CD4-positive, alpha-beta memory T cell (primary cell): ENCODE data around the gene COQ7. TPM values are rescaled to one million over a fixed set of nuclear protein-coding genes. Genes with fewer than 3 reads are reported as not detected.

ENCODE experiments used
- CTCF ChIA-PET: fragments of 350-600 bp; sonication (Branson Sonifier 250); formaldehyde crosslinking; loops from one replicate; lab custom pipeline; 2021; ENCODE audit warnings: inconsistent platforms; ENCODE audit not compliant: partially characterized antibody; lab: Charles Lee
- POLR2A ChIA-PET: fragments of 350-600 bp; sonication (Branson Sonifier 250); formaldehyde crosslinking; loops from one replicate; lab custom pipeline; 2021; ENCODE audit not compliant: partially characterized antibody; lab: Charles Lee
- DNase-seq, 5 donors: peaks; one replicate each; pipeline versions ENCODE4 v3.0.0 to v3.0.0-alpha.2; 2020 to 2022; ENCODE audit warnings: mixed read lengths in 1 of 5
- H3K27ac ChIP-seq: one replicate; pipeline ENCODE4 v1.7.0; 2013; ENCODE audit warnings: low read depth, low read length
- H3K27me3 ChIP-seq: 2 replicates; pipeline ENCODE4 v1.7.0; 2013; ENCODE audit warnings: mild to moderate bottlenecking, low read length, moderate library complexity; ENCODE audit not compliant: insufficient read depth
- H3K36me3 ChIP-seq: 2 replicates; pipeline ENCODE4 v1.7.0; 2013; ENCODE audit warnings: mild to moderate bottlenecking, low read length, moderate library complexity; ENCODE audit not compliant: insufficient read depth
- H3K4me1 ChIP-seq: 2 replicates; pipeline ENCODE4 v1.7.0; 2013; ENCODE audit warnings: mild to moderate bottlenecking, low read length, moderate library complexity; ENCODE audit not compliant: insufficient read depth
- H3K4me3 ChIP-seq, 2 donors: one replicate each; pipeline ENCODE4 v1.7.0; 2013; ENCODE audit warnings: low read length in 2 of 2, mild to moderate bottlenecking in 1 of 2
- H3K9me3 ChIP-seq, 2 donors: one replicate each; pipeline ENCODE4 v1.7.0; 2013; ENCODE audit warnings: low read length in 2 of 2, control low read depth in 1 of 2; ENCODE audit not compliant: control insufficient read depth in 1 of 2
- H3K27ac Mint-ChIP-seq, 7 donors: one replicate each; pipeline ENCODE4 v1.8.0; 2020 to 2021; ENCODE audit warnings: mixed read lengths in 7 of 7, mild to moderate bottlenecking in 6 of 7, inconsistent platforms in 3 of 7, moderate library complexity in 3 of 7
- H3K27me3 Mint-ChIP-seq, 2 donors: one replicate each; pipeline ENCODE4 v1.8.0; 2020 to 2021; ENCODE audit warnings: mixed read lengths in 2 of 2
- H3K36me3 Mint-ChIP-seq, 2 donors: one replicate each; pipeline ENCODE4 v1.8.0; 2020 to 2021; ENCODE audit warnings: mixed read lengths in 2 of 2, inconsistent platforms in 1 of 2, mild to moderate bottlenecking in 1 of 2
- H3K4me1 Mint-ChIP-seq, 4 donors: one replicate each; pipeline ENCODE4 v1.8.0; 2020 to 2021; ENCODE audit warnings: mixed read lengths in 4 of 4, mild to moderate bottlenecking in 1 of 4
- H3K4me3 Mint-ChIP-seq, 8 donors: one replicate each; pipeline ENCODE4 v1.8.0; 2020 to 2021; ENCODE audit warnings: mixed read lengths in 8 of 8, mild to moderate bottlenecking in 7 of 8, moderate library complexity in 6 of 8, inconsistent platforms in 3 of 8
- H3K9me3 Mint-ChIP-seq, 8 donors: one replicate each; pipeline ENCODE4 v1.8.0; 2020 to 2021; ENCODE audit warnings: mixed read lengths in 8 of 8, mild to moderate bottlenecking in 5 of 8, inconsistent platforms in 3 of 8, moderate library complexity in 1 of 8
- intact Hi-C: fragments of 100-400 bp; cut with micrococcal nuclease; formaldehyde crosslinking; loops from one replicate; pipeline ENCODE4 v1.15.1; 2023
- polyA plus RNA-seq, 2 donors: library from polyadenylated mRNA; unstranded; fragments of 300-500 nt; fragmentation: Illumina TruSeq; gene quantifications; one replicate each; pipeline ENCODE4 v1.2.3, GENCODE V29; 2021
- total RNA-seq, 2 experiments: library from RNA; stranded (reverse); gene quantifications; one replicate each; pipeline ENCODE4 v1.2.3, GENCODE V29; 2021

COQ7 gene
- total RNA-seq (10 to 100 TPM; 16.2 to 19.2 TPM), polyA plus RNA-seq (10 to 100 TPM; 12.8 to 17.8 TPM)

DNA sequence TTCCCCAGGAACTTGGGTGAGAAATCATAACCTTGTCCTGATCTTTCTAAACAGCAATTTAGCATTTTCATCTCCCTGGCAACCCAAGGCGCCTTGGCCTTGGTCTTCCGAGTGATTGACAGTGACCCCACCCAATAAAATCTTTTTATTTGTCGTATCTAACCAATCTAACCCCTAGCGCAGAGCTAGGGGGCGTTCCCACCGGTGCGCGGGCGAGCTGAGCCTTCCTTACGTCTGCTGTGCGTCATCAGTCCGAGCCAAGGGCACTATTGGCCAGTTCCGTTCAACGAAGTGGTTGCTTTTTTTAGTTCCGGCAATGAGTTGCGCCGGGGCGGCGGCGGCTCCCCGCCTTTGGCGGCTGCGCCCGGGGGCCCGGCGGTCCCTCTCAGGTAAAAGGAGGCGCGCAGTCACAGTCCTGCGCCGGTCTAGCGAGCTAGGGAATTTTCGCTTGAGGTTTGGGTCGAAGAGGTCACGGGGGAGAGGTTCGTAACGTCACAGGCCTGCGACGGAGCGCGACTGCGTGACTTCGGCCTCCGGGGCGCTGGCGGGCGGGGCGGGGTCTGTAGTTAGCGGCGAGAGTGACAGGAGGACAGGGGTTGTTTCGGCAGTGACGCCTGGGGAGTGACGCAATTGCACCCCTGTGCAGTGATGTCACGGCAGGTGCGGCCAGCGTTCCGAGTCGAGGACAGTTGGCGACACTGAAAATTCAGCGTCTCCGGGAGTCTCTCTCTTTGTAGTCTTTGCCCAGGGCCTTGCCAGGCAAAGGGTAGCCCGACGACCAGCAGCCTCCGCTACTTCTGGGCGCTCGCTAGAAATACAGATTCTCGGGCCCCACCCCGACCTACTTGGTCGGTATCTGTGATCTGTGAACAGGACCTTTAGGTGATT is at the start of gene COQ7:
Gene COQ7, plus strand, starts transcription at position 266 of the 888 bp plus-strand sequence. Its CDS starts 51 bp downstream, at position 317.
- H3K4me1 ChIP-seq: peaks cover 9% of the 10 kb centered on the region
- H3K4me1 Mint-ChIP-seq: peaks cover 3 to 24% (median 14%) of the 10 kb centered on the region in 4 donors
- ChIA-PET CTCF (interaction anchor here (0.8 to 1.5 kb wide), 4 partner anchors 19 to 488 kb away, joined by 4 to 7 read pairs (median 6); partner anchors contain the start of genes ARL6IP1 and VPS35L), POLR2A (interaction anchor here (0.6 to 2.1 kb wide), 8 partner anchors 11 to 1739 kb away, joined by 3 to 17 read pairs (median 4); partner anchors contain the start of genes ARL6IP1, CCP110, ERI2 and REXO5)
- peaks cover 0 to 6% of the 10 kb centered on the region in 2 donors for H3K27me3 Mint-ChIP-seq
- peak within 1 kb of the TSS; percentile 79 to 99 for H3K4me3 ChIP-seq
- no peaks in the 10 kb centered on the region for H3K9me3 ChIP-seq
- H3K36me3 ChIP-seq: no peaks in the 10 kb centered on the region
- peaks cover 0 to 3% (median 0%) of the 10 kb centered on the region in 8 donors for H3K9me3 Mint-ChIP-seq
- H3K27me3 ChIP-seq: no peaks in the 10 kb centered on the region
- H3K36me3 Mint-ChIP-seq: peaks cover 3 to 10% of the 10 kb centered on the region in 2 donors
- DNase-seq: peak; percentile 99 to 100 (median 100)
- H3K4me3 Mint-ChIP-seq: peak within 1 kb of the TSS; percentile 92 to 96 (median 94)
- H3K27ac Mint-ChIP-seq: peak within 1 kb of the TSS; percentile 93 to 99 (median 99)
- intact Hi-C loops: loop anchor here (1.0 to 10.0 kb wide), 8 partner anchors 100 to 1703 kb away; partner anchors contain the start of genes ARL6IP1, CCP110, IQCK and KNOP1
- H3K27ac ChIP-seq: peak within 1 kb of the TSS; percentile 100

DNA sequence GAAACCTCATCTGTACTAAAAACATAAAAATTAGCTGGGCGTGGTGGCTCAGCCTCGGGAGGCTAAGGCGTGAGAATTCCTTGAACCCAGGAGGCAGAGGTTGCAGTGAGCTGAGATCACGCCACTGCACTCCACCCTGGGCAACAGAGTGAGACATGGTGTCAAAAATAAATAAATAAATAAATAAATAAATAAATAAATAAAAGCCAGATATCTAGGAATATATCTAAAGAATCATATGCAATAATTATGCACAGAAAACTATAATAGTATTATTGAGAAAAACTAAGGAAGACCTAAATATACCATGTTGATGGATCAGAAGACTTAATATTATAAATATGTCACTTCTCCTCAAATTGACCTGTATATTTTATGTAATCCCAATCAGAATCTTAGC is 46.7 kb upstream of the COQ7 start:
- Histone ChIP-seq H3K4me1 (no peaks in the 10 kb centered on the region), H3K9me3 (no peaks in the 10 kb centered on the region), H3K36me3 (no peaks in the 10 kb centered on the region), H3K27me3 (no peaks in the 10 kb centered on the region), H3K4me3 (no peak overlapping the region), H3K27ac (no peak overlapping the region)
- H3K27me3 Mint-ChIP-seq: peaks cover 0 to 1% of the 10 kb centered on the region in 2 donors
- H3K36me3 Mint-ChIP-seq: no peaks in the 10 kb centered on the region
- H3K4me1 Mint-ChIP-seq: no peaks in the 10 kb centered on the region
- no peak overlapping the region for H3K4me3 Mint-ChIP-seq
- ChIA-PET CTCF (no interaction called here), POLR2A (no interaction called here)
- no peak overlapping the region for H3K27ac Mint-ChIP-seq
- DNase-seq: no peak
- H3K9me3 Mint-ChIP-seq: peaks cover 0 to 2% (median 0%) of the 10 kb centered on the region in 8 donors
- intact Hi-C loops: no loop called here

- Mint-ChIP-seq H3K36me3 (no peaks in the 10 kb centered on the region), H3K27ac (no peak overlapping the region), H3K4me3 (no peak overlapping the region), H3K4me1 (no peaks in the 10 kb centered on the region), H3K9me3 (peaks cover 0 to 2% (median 0%) of the 10 kb centered on the region in 8 donors), H3K27me3 (peaks cover 0 to 1% of the 10 kb centered on the region in 2 donors)
- H3K4me3 ChIP-seq: no peak overlapping the region
- no peaks in the 10 kb centered on the region for H3K9me3 ChIP-seq
- no peak overlapping the region for H3K27ac ChIP-seq
- ChIA-PET CTCF (no interaction called here), POLR2A (no interaction called here)
- no peaks in the 10 kb centered on the region for H3K27me3 ChIP-seq
- DNase-seq: no peak
- no peaks in the 10 kb centered on the region for H3K36me3 ChIP-seq
- no peaks in the 10 kb centered on the region for H3K4me1 ChIP-seq
- intact Hi-C loops: no loop called here
These were observed 45.7 kb upstream of the COQ7 start for GRCh38 chr16:19021747-19022146.

GRCh38 chr16:19027416-19027815 is 40.0 kb upstream of the COQ7 start:
- ChIA-PET CTCF (no interaction called here), POLR2A (no interaction called here)
- H3K27ac ChIP-seq: no peak overlapping the region
- no peaks in the 10 kb centered on the region for H3K9me3 Mint-ChIP-seq
- intact Hi-C loops: no loop called here
- no peaks in the 10 kb centered on the region for H3K4me1 Mint-ChIP-seq
- H3K4me3 Mint-ChIP-seq: no peak overlapping the region
- H3K36me3 ChIP-seq: no peaks in the 10 kb centered on the region
- no peaks in the 10 kb centered on the region for H3K4me1 ChIP-seq
- H3K4me3 ChIP-seq: no peak overlapping the region
- peaks cover 2% of the 10 kb centered on the region in 2 donors for H3K27me3 Mint-ChIP-seq
- no peak for DNase-seq
- no peaks in the 10 kb centered on the region for H3K27me3 ChIP-seq
- no peaks in the 10 kb centered on the region for H3K9me3 ChIP-seq
- H3K27ac Mint-ChIP-seq: no peak overlapping the region
- no peaks in the 10 kb centered on the region for H3K36me3 Mint-ChIP-seq

- DNase-seq: no peak
- intact Hi-C loops: no loop called here
- Mint-ChIP-seq H3K27me3 (peaks cover 4 to 5% of the 10 kb centered on the region in 2 donors), H3K27ac (no peak overlapping the region), H3K4me1 (no peaks in the 10 kb centered on the region), H3K4me3 (no peak overlapping the region), H3K36me3 (no peaks in the 10 kb centered on the region), H3K9me3 (peaks cover 0 to 6% (median 0%) of the 10 kb centered on the region in 8 donors)
- CTCF ChIA-PET: no interaction called here
- Histone ChIP-seq H3K4me1 (no peaks in the 10 kb centered on the region), H3K27ac (no peak overlapping the region), H3K36me3 (no peaks in the 10 kb centered on the region), H3K4me3 (no peak overlapping the region), H3K9me3 (no peaks in the 10 kb centered on the region), H3K27me3 (no peaks in the 10 kb centered on the region)
- POLR2A ChIA-PET: no interaction called here
These were observed 37.4 kb upstream of the COQ7 start for GRCh38 chr16:19029980-19030379.

DNA sequence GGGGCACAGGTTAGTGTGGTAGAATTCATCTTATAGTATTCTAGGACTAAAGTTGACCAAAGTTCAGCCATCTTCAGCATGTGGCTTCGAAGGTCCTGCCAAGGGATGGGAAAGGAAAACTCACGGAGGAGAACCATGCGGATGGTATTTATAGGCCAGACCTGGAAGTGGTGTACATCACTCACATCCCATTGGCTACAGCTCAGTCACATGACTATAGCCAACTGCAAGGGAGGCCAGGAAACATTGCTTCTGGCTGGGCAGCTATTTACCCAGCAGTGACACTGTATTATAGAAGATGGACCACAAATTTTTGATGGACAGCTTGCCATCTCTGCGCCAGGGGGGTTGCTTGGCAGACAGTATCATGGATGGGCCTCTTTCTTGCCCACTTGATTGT is 35.7 kb upstream of the COQ7 start:
- H3K4me3 ChIP-seq: no peak overlapping the region
- H3K27ac Mint-ChIP-seq: no peak overlapping the region
- H3K4me1 ChIP-seq: no peaks in the 10 kb centered on the region
- peaks cover 4 to 7% of the 10 kb centered on the region in 2 donors for H3K27me3 Mint-ChIP-seq
- CTCF ChIA-PET: no interaction called here
- intact Hi-C loops: no loop called here
- H3K36me3 ChIP-seq: no peaks in the 10 kb centered on the region
- POLR2A ChIA-PET: no interaction called here
- no peaks in the 10 kb centered on the region for H3K36me3 Mint-ChIP-seq
- peaks cover 0 to 10% (median 5%) of the 10 kb centered on the region in 8 donors for H3K9me3 Mint-ChIP-seq
- no peak for DNase-seq
- H3K4me1 Mint-ChIP-seq: no peaks in the 10 kb centered on the region
- H3K4me3 Mint-ChIP-seq: no peak overlapping the region
- H3K27ac ChIP-seq: no peak overlapping the region
- no peaks in the 10 kb centered on the region for H3K27me3 ChIP-seq
- H3K9me3 ChIP-seq: no peaks in the 10 kb centered on the region

DNA sequence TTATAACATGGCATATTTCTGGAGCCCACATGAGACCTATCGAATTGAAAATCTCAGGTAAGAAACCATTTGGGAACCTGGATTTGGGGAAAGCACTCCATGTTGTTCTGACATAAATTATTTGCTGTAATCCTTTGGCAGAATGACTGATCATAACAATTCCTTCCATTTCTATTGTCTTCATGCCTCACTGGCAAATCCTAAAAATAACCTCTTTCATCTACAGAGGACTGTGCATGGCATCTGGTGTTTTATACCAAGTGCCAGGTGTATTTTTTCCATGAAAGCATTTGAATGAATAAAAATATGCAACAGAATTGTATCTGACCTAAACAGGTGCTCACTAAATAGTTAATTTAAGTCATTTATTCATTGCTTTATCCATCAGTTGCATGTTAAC is 33.7 kb upstream of the COQ7 start:
- intact Hi-C loops: no loop called here
- ChIA-PET CTCF (no interaction called here), POLR2A (no interaction called here)
- H3K36me3 ChIP-seq: no peaks in the 10 kb centered on the region
- H3K27me3 ChIP-seq: no peaks in the 10 kb centered on the region
- H3K4me3 Mint-ChIP-seq: no peak overlapping the region
- H3K4me1 Mint-ChIP-seq: no peaks in the 10 kb centered on the region
- no peak overlapping the region for H3K27ac Mint-ChIP-seq
- H3K4me1 ChIP-seq: no peaks in the 10 kb centered on the region
- no peak overlapping the region for H3K27ac ChIP-seq
- no peak for DNase-seq
- H3K36me3 Mint-ChIP-seq: no peaks in the 10 kb centered on the region
- H3K4me3 ChIP-seq: no peak overlapping the region
- peaks cover 4 to 7% of the 10 kb centered on the region in 2 donors for H3K27me3 Mint-ChIP-seq
- H3K9me3 Mint-ChIP-seq: peaks cover 0 to 20% (median 6%) of the 10 kb centered on the region in 8 donors
- H3K9me3 ChIP-seq: no peaks in the 10 kb centered on the region
